GM18909 (cell line): Measurements from ENCODE around the gene SAMD15.
"Not testable (repeated sequence)": the region's sequence is repeated elsewhere in the genome, so short reads cannot be mapped to it uniquely, and the experiment has no call there.

Source experiments
- ATAC-seq: cut with Tn5 transposase; IDR thresholded peaks from one replicate; pipeline ENCODE4 v1.9.1; 2021; ENCODE audit warnings: mild to moderate bottlenecking; ENCODE audit not compliant: unreplicated experiment, poor library complexity

The SAMD15 gene

GRCh38 chr14:77375164-77375950, 1.8 kb upstream of the SAMD15 start:
- ATAC-seq, result no peak

DNA sequence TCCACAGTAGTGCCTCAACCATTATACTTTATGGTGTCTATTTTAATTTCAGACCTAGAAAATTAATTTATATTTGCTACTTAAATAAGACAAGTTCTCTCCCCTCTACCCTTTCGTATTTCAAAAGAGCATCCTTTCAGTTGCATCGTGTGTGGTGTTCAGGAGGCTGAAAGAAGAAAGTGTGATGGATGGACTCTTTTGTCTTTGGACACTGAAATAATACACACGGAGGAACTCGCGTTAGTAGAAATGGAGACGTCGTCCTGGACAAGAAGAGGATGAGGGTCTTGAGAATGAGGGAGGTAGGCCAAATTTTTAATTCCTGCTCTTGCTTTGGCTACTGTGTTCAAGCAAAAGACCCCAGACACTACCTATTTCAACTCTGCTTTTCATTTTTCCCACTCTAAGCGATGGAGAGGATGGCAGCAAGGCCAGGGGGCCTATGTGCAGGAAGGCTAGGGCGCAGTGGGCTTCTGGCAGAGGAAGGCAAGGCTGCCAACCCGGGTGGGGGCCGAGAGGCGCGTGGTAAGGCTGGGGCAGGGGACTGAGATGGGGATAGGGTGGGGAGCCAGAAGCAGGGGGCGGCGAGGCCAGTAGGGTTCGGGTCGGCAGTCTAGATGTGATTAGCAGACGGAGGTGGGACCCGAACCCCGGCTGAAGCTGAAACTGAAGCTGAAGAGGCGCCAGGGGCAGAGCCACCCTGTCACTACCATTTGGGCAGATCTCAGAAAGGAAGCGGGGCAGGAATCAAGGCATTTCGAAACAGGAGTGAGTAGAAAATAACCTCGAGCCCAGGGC, 1.0 kb upstream of the SAMD15 start:
- peak; percentile 17 for ATAC-seq

DNA sequence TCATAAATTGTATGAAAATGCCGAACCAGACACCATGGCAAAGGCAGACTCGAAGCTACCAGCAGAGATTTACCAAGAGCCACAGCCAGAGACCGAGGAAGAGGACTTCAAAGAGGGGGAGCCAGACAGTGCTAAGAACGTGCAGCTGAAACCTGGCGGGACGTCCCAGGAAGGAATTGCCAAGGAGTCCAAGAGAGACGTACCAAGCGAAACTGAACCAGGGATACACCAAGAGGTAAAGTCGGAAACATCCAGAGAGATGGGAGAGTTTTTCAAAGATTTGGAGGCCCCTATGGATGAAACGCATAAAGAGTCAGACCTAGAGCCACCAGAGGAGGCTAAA, 294 bp downstream of the SAMD15 start:
- ATAC-seq, result peak; percentile 1

DNA sequence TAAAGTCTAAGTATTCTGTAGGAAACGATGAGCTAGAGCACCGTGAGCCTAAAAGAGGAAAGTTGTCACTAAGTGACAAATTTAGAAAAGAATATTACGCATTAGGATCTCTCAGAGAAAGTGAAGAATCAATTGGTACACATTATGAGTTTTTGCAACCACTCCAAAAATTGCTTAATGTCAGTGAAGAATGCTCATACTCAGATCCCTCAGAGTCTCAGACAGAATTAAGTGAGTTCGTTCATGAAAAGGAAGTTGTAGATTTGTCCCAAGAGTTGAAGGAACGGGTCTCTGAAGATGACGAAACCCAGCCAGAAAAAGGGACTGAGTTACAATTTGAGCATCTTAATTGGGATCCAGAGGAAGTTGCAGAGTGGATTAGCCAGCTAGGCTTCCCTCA, 1.5 kb downstream of the SAMD15 start:
- no peak for ATAC-seq

DNA sequence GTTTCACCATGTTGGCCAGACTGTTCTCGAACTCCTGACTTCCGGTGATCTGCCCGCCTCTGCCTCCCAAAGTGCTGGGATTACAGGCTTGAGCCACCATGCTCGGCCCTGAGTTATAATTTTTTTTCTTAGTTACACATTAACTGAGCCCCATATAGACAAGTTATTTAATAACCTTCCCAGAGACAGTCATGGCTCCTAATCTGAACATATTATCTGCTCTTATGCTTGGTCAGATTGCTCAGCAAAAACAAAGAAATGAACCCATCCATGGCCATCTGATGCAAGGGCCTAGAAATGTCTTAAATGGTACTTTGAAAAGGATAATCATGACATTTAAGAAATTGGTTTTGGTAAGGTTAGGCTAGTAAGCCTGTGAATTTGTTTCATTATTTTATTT, 13.0 kb downstream of the SAMD15 start:
- ATAC-seq, result no peak

DNA sequence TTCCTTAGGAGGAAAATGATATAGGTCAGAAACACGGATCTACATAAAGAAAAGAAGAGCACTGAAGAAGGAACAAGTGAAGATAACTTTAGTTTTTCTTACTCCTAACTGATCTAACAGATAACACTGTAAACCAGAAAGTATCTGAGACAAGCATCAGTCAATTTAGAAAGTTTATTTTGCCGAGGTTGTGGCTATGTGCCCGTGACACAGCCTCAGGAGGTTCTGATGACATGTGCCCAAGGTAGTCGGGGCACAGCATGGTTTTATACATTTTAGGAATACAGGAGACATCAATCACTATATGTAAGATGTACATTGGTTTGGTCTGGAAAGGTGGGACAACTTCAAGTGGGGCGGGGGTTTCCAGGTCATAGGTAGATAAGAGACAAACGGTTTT, 23.0 kb downstream of the SAMD15 start:
- ATAC-seq, result no peak

DNA sequence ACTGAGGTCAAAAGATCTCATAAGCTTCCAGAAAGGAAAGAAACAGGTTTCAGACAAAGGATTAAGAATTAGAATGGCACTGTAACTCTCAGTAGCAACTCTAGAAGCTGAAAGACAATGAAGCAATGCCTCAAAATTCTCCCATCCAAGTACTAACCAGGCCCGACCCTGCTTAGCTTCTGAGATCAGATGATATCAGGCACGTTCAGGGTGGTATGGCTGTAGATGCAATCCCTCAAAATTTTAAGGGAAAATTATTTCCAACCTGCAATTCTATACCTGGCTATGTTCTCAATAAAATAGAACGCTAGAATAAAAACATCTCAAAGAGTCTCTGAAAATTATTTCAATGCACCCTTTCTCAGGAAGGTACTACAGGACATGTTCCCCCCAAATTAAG, 26.6 kb downstream of the SAMD15 start:
- no peak for ATAC-seq

DNA sequence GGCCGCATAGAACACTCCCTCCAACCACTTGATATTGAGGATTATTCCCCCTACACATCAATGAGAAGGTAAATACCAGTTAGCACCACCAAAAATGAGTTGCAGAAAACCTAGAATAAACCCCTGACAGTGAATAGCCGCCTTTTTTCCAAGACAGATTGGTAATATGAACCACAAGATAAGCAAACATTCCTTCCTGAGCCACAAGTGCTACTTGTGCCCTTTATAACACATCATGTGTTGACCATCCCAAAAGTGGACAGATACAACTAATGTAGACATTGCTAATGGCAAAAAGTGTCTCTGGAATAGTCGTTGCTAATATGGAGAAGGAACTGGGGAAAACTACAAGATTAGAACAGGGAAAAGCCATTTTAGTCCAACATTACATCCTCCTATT, 28.9 kb downstream of the SAMD15 start:
- no peak for ATAC-seq

- ATAC-seq, result no peak
Observed at GRCh38 chr14:77406718-77407117, 29.5 kb downstream of the SAMD15 start.

- ATAC-seq, result no peak
Observed at GRCh38 chr14:77407158-77407557, 30.0 kb downstream of the SAMD15 start.

DNA sequence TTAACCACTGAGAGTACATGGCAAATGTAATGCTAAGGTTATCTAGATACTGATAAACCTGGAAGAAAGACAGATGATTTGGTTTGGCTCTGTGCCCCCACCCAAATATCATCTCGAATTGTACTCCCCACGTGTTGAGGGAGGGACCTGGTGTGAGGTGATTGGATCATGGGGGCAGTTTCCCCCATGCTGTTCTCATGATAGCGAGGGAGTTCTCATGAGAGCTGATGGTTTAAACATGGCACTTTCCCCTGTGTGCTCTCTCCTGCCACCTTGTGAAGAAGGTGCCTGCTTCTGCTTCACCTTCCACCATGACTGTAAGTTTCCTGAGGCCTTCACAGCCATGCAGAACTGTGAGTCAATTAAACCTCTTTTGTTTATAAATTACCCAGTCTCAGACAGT, 32.0 kb downstream of the SAMD15 start:
- ATAC-seq, result no peak

- ATAC-seq, result not testable (repeated sequence)
Observed at GRCh38 chr14:77415403-77416030, 38.3 kb downstream of the SAMD15 start.

DNA sequence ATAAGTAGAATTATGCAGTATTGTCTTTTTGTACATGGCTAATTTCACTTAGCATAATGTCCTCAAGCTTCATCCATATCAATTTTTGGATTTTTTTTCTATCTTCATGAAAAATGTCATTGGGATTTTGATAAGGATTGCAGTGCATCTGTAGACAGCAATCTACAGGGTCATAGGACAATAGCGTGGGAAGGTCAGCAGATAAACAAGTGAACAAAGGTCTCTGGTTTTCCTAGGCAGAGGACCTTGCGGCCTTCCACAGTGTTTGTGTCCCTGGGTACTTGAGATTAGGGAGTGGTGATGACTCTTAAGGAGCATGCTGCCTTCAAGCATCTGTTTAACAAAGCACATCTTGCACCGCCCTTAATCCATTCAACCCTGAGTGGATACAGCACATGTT, 38.9 kb downstream of the SAMD15 start:
- ATAC-seq, result not testable (repeated sequence)

GRCh38 chr14:77416836-77417235, 39.7 kb downstream of the SAMD15 start:
- no peak for ATAC-seq

- ATAC-seq, result no peak
Observed at GRCh38 chr14:77421201-77421600, 44.0 kb downstream of the SAMD15 start.

DNA sequence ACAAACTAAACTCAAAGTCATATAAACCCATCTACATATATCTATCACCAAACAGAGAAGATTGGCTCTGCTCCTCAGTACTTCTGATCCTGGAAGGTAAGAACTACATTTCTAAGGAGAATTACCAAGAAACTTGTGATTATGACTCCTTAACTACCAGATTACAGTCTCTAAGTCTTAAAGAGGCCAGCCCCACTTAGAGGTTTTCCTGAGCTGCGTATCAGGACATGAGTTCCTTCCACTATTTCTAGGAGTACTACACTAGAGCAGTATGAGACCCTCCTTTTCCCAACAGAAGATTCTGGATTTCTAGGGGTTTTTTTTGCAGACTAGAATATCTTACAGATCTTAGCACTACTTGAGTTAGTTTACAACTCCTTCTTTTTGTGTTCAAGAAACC, 46.2 kb downstream of the SAMD15 start, which contains the start of gene NOXRED1:
NOXRED1 (minus strand) TSS at position 101 of the 400 bp plus-strand sequence. CDS start 634 bp downstream, outside the sequence.
- no peak for ATAC-seq

DNA sequence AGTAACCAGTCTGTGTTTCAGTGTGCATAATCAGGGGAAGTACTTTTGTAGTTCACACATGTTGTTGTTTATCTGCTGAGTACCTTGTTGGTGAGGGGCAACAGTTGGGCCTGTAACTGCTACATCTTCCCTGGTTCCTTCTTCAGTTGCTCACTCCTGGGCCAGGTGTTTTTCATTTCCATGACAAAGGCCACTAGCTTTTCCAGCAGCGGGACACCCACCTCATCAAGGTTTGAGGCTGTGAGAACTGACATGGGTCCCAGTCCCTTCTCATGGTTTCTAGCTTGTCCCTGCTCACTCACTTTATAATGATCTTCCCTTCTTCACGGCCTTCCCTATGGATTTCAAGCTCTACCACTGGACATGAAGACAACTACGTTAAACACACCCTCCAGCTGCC, 47.7 kb downstream of the SAMD15 start:
- no peak for ATAC-seq

DNA sequence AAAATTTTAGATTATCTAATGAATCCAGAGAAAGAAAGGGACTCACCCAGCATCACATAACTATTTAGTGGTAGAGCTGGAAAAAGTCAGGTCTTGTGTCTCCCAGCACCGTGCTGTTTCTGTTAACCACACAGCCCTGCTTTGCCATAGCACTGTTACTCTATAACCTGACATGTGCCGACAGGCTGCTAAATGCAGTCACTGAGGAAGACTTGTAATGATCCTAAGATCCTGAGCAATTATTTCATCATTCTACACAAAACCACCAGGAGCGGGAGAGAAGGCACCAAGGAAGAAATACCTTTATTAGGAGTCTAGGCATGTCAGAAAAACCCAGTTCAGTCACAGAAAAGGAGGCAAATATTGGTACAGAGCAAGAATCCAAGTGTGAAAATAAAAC, 49.2 kb downstream of the SAMD15 start:
- ATAC-seq, result no peak

- ATAC-seq, result no peak
Observed at GRCh38 chr14:77436042-77436441, 58.9 kb downstream of the SAMD15 start.

GRCh38 chr14:77438596-77438995, 61.4 kb downstream of the SAMD15 start:
- no peak for ATAC-seq

DNA sequence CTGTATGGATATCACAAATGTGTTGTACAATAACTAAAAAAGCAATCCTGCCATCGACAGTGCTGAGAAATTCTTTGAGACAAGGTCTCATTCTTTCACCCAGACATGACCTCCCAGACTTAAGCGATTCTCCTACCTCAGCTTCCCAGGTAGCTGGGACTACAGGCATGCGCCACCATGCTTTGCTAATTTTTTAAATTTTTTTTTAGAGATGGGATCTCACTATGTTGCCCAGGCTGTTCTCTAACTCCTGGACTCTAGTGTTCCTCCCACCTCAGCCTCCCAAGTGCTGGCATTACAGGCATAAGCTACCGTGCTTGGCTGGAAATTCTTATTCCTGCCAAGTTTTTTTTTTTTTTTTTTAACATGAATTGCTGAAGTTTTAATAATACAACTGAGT, 62.7 kb downstream of the SAMD15 start:
- ATAC-seq, result no peak
